Esophagus squamous epithelium (tissue), 4 donors: ENCODE measurements around the gene TMOD1.

Source experiments
- CTCF ChIP-seq, 6 experiments: fragments of 450-650 bp in 4 of 6; fragments of 200-600 bp in 2 of 6; sonication (generic) in 2 of 6; IDR thresholded peaks; one replicate each; pipeline ENCODE4 v1.5.1; 2016 to 2019; ENCODE audit warnings: antibody characterized with exemption in 6 of 6, mild to moderate bottlenecking in 4 of 6, moderate library complexity in 4 of 6
- POLR2A ChIP-seq, 4 donors: fragments of 450-650 bp; IDR thresholded peaks; one replicate each; pipeline ENCODE4 v1.6.1; 2017; ENCODE audit warnings: antibody characterized with exemption in 4 of 4, mild to moderate bottlenecking in 4 of 4, moderate library complexity in 3 of 4

GRCh38 chr9:97571664-97572063 is 70.2 kb downstream of the TMOD1 start:
- TF ChIP-seq CTCF (IDR thresholded peaks at IDR 0.05) (no peak), POLR2A (IDR thresholded peaks at IDR 0.05) (no peak)
